K562 (cell line): ENCODE results near the gene TMEM181. TPM values are rescaled to one million over a fixed set of nuclear protein-coding genes. Genes with fewer than 3 reads are reported as not detected.

Experiments
- ATF1 ChIP-seq, 2 experiments: fragments of 450-650 bp in 1 of 2; IDR thresholded peaks; 2 replicates each; pipeline ENCODE4 v1.6.1; 2016; ENCODE audit warnings: missing compliant biosample characterization in 1 of 2, missing genetic modification characterization in 1 of 2
- CHD1 ChIP-seq: fragments of 200-600 bp; sonication (generic); IDR thresholded peaks from one replicate; pipeline ENCODE4 v1.6.1; 2012; ENCODE audit warnings: mild to moderate bottlenecking, moderate library complexity, low read length, inconsistent platforms
- CREB3L1 ChIP-seq: fragments of 450-650 bp; IDR thresholded peaks from 2 replicates; pipeline ENCODE4 v1.6.1; 2014; ENCODE audit warnings: low read depth, mild to moderate bottlenecking, moderate library complexity, borderline replicate concordance
- E2F6 ChIP-seq, 2 experiments: IDR thresholded peaks; 2 replicates each; pipeline ENCODE4 v1.6.1; 2011; ENCODE audit warnings: borderline replicate concordance in 1 of 2, control low read depth in 1 of 2, low read depth in 1 of 2, low read length in 1 of 2, mild to moderate bottlenecking in 1 of 2, mixed read lengths in 1 of 2, moderate library complexity in 1 of 2; ENCODE audit not compliant: insufficient read depth in 1 of 2, insufficient read length in 1 of 2, poor library complexity in 1 of 2, severe bottlenecking in 1 of 2; ENCODE audit errors: extremely low read depth in 1 of 2
- ESRRA ChIP-seq: fragments of 450-650 bp; IDR thresholded peaks from 2 replicates; pipeline ENCODE4 v1.6.1; 2014; ENCODE audit warnings: low read depth, mild to moderate bottlenecking, moderate library complexity, borderline replicate concordance
- KLF13 ChIP-seq: fragments of 450-650 bp; IDR thresholded peaks from 2 replicates; pipeline ENCODE4 v1.6.1; 2016; ENCODE audit warnings: missing genetic modification characterization, low read depth, mild to moderate bottlenecking, missing compliant biosample characterization, moderate library complexity, borderline replicate concordance
- LARP7 ChIP-seq: fragments of 450-650 bp; IDR thresholded peaks from 2 replicates; pipeline ENCODE4 v1.6.1; 2016
- PKNOX1 ChIP-seq: fragments of 450-650 bp; IDR thresholded peaks from 2 replicates; pipeline ENCODE4 v1.6.1; 2016
- POLR2H ChIP-seq: IDR thresholded peaks from 2 replicates; pipeline ENCODE4 v1.6.1; 2016; ENCODE audit warnings: missing genetic modification characterization, low read depth, mild to moderate bottlenecking, control low read depth, missing compliant biosample characterization, moderate library complexity
- SUPT5H ChIP-seq: fragments of 450-650 bp; IDR thresholded peaks from 2 replicates; pipeline ENCODE4 v1.6.1; 2016
- TCF3 ChIP-seq: sonication (generic); formaldehyde crosslinking; IDR thresholded peaks from 2 replicates; pipeline ENCODE4 v1.4.0; 2020; ENCODE audit warnings: mild to moderate bottlenecking, missing genetic modification reagents
- TRIM24 ChIP-seq, 2 experiments: fragments of 450-650 bp; IDR thresholded peaks; 2 replicates each; pipeline ENCODE4 v1.6.1; 2016
- UBTF ChIP-seq, 2 experiments: IDR thresholded peaks; 2 replicates each; pipeline ENCODE4 v1.6.1; 2012; ENCODE audit warnings: improper control_type of control experiment in 2 of 2, low read depth in 2 of 2, low read length in 2 of 2, borderline replicate concordance in 1 of 2
- ZNF445 ChIP-seq: fragments of 250-450 bp; sonication (Bioruptor Pico); IDR thresholded peaks from 2 replicates; pipeline ENCODE4 v1.4.0; 2020; ENCODE audit warnings: low read depth, mild to moderate bottlenecking, moderate library complexity
- ZSCAN29 ChIP-seq: fragments of 450-650 bp; IDR thresholded peaks from 2 replicates; pipeline ENCODE4 v1.6.1; 2017
- polyA plus RNA-seq, 8 experiments: library from polyadenylated mRNA; depleted of rRNA in 4 of 8; stranded (reverse) in 5 of 8; unstranded in 3 of 8; fragments of >200 nt; fragmentation: Nextera tagmentation in 2 of 8; fragmentation: Illumina TruSeq in 1 of 8; extraction: Ambion mirVana in 2 of 8; extraction: Trizol in 1 of 8; gene quantifications; 2 replicates each; pipeline versions ENCODE4 v1.2.1 to v1.2.3, GENCODE V29; 2011 to 2014; ENCODE audit warnings: inconsistent platforms in 1 of 8, missing spikeins in 1 of 8
- total RNA-seq, 7 experiments: library from RNA; depleted of rRNA in 6 of 7; stranded (reverse); fragments of >200 nt in 6 of 7; fragmentation: Illumina TruSeq in 2 of 7; extraction: Trizol in 2 of 7; gene quantifications; 2 replicates each; pipeline versions ENCODE4 v1.2.1 to v1.2.3, GENCODE V29; 2011 to 2021; ENCODE audit warnings: low replicate concordance in 1 of 7

TMEM181 gene
- total and polyA plus RNA-seq, 9 of the 15 experiments (the other 6 are each of a cell fraction or from before 2014, with no cell fraction given), result 5.6 to 27.2 (median 19.9) TPM

- peak; percentile 52; the same call in 1 of the 2 replicates for TF ChIP-seq PKNOX1
- TF ChIP-seq KLF13 (tag), result peak; percentile 98
- TF ChIP-seq ESRRA, result peak; percentile 40; the same call in 1 of the 2 replicates
- TF ChIP-seq POLR2H (tag), result no peak
- TF ChIP-seq TCF3 (CRISPR knock-in tag), result 0 out of 2 replicates have a peak, but pooled peaks have one; percentile 14
- peak; percentile 97 for TF ChIP-seq SUPT5H
- TF ChIP-seq CREB3L1, result peak; percentile 52; the same call in 1 of the 2 replicates
- TF ChIP-seq UBTF (IDR thresholded peaks at IDR 0.05; ENCODE audit: borderline replicate concordance in 1 of 2, low read depth in 2 of 2, low read length in 2 of 2), result peak; percentile 80 to 93; a peak in 3 of 4 replicates
- TF ChIP-seq CHD1, result peak; percentile 90
- TF ChIP-seq ZSCAN29, result peak; percentile 49; the same call in 1 of the 2 replicates
- TF ChIP-seq ZNF445 (CRISPR knock-in tag), result no peak
- TF ChIP-seq TRIM24 (IDR thresholded peaks at IDR 0.05), result peak in 1 of 2 experiments; percentile 50; a peak in 1 of 4 replicates
- TF ChIP-seq LARP7, result peak; percentile 96
- peak; percentile 78 to 90 for TF ChIP-seq E2F6 (IDR thresholded peaks at IDR 0.05; ENCODE audit: borderline replicate concordance in 1 of 2, extremely low read depth in 1 of 2, insufficient read depth in 1 of 2, insufficient read length in 1 of 2, low read depth in 1 of 2, low read length in 1 of 2, poor library complexity in 1 of 2, severe bottlenecking in 1 of 2)
- no peak for TF ChIP-seq ATF1 (CRISPR knock-in tag; IDR thresholded peaks at IDR 0.05)
- peak; percentile 69 for TF ChIP-seq ATF1 (tag; IDR thresholded peaks at IDR 0.05)
These were observed 84.6 kb downstream of the TMEM181 start, which contains the start of gene DYNLT1 (continued) for GRCh38 chr6:158644231-158645063.
